OCI-M1 (cell line): ENCODE data around the gene TXNRD1.

Experiments
- DNase-seq: peaks from one replicate; lab custom pipeline; 2025; lab: John Stamatoyannopoulos, UW

The TXNRD1 gene

GRCh38 chr12:104350211-104351056, 134.9 kb downstream of the TXNRD1 start:
- DNase-seq: no peak

- no peak for DNase-seq
Measured at GRCh38 chr12:104351057-104351983, 135.7 kb downstream of the TXNRD1 start.

- DNase-seq: no peak
Measured at GRCh38 chr12:104352106-104352713, 136.6 kb downstream of the TXNRD1 start.

DNA sequence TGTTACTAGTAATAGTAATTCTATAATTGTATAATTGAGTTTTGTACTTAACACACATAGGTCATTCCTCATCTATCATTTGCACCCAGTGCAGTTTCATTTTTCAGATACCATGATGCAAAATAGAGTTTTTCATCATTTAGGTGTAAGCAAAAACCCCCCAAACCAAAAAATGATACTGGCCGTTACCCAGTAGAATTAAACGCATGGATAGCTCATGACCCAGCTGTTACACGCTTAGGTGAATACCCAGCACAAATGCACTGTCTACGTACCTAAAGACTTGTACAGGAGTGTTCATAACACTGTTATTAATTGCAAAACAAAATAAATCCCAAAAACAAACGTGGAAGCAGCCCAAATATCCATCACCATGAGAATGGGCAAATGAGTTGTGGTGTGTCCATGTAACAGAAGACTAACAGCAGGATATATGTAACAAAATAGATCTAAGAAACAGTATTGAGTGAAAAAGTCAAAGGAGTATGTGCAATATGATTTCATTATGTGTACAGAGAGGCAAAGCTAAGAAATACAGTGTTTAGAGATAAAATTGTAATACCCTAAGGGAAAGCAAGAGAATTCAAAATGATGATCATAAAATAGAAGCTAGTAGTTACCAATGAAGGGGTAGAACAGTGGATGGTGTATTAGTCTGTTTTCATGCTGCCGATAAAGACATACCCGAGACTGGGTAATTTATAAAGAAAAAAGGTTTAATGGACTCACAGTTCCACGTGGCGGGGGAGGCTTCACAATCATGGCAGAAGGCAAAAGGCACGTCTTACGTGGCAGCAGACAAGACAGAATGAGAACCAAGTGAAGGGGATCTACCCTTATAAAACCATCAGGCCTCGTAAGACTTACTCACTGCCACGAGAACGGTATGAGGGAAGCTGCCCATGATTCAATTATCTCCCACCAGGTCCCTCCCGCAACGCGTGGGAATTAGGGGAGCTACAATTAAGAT, 137.7 kb downstream of the TXNRD1 start:
- DNase-seq: no peak

- DNase-seq: no peak
Measured at GRCh38 chr12:104354167-104354867, 138.7 kb downstream of the TXNRD1 start.

DNA sequence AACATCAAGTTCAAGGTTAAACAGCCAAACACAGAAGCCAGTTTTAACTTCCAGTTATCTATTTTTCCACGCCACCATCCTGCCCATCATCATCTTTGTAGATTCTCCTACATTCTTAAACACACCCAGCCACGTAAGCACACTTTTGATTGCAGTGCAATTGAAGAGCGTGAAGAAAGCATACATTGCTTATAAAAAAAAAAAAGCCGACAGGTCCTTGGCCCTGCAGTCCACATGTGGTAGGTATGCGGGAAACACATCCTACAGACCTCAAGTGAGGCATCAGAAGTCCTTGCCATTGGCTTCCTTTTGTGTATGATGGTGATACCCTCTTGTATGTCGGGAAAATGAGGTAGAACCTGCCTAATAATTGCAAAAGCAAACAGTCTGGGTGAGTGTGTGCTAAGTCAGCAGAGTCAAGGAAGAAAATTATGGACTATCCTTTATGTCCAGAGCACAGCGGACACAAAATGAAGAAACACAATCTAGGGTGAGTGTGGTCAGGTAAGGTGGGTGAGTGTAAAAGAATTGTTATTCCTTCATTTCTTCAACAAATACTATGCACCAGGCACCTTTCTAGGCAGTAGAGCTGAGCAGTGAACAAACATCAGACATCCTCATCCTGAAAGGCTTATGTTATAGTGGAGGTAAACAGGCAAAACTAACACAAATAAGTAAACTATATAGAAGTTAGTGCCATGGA, 139.4 kb downstream of the TXNRD1 start:
- DNase-seq: no peak

GRCh38 chr12:104355630-104356029, 140.1 kb downstream of the TXNRD1 start:
- no peak for DNase-seq

- no peak for DNase-seq
Measured at GRCh38 chr12:104356231-104357115, 140.9 kb downstream of the TXNRD1 start.

DNA sequence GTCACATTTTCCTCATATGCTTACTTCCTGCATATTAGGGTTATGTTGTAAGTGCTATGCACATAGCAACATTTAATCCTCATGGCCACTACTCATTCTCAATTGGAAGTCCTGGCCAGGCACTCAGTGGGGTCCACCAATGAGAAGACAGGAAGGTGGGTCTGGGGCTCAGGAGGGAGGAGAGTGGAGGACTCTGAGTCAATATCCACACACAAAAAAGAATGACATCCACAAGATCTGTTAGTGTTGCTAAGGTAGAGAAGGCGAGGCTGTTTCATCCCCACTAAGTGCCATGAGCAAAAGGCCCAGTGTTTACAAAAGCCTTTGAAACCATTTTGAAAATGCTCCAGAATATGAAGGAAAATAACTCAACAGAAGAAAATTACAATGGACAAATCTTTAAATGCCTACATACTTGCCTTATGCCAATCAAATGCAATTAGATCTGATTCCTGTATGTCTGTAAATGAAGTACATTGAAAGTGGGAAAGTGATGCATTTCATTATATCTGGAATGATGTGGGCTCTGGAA, 141.9 kb downstream of the TXNRD1 start:
- peak; percentile 3 for DNase-seq

GRCh38 chr12:104358353-104359003, 142.9 kb downstream of the TXNRD1 start:
- peak; percentile 93 for DNase-seq

DNA sequence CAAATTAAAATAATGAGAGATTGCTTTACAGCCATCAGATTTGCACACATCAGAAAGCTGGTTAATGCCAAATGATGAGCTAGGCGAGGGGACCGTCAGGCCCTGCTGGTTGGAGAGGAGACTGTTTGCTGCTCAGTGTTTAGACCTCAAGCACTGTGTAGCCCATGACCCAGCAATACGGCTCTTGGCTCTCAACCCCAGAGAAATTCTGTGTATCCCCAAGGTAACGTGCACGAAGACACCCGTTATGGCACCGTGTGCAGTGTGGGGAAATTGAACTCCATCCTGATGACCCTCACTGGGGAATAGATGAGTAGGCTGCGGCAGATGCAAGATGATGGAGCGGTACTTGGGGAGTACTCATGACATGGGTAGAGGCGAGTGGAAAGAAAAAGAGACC, 143.6 kb downstream of the TXNRD1 start:
- DNase-seq: no peak

- no peak for DNase-seq
Measured at GRCh38 chr12:104360157-104360556, 144.6 kb downstream of the TXNRD1 start.

DNA sequence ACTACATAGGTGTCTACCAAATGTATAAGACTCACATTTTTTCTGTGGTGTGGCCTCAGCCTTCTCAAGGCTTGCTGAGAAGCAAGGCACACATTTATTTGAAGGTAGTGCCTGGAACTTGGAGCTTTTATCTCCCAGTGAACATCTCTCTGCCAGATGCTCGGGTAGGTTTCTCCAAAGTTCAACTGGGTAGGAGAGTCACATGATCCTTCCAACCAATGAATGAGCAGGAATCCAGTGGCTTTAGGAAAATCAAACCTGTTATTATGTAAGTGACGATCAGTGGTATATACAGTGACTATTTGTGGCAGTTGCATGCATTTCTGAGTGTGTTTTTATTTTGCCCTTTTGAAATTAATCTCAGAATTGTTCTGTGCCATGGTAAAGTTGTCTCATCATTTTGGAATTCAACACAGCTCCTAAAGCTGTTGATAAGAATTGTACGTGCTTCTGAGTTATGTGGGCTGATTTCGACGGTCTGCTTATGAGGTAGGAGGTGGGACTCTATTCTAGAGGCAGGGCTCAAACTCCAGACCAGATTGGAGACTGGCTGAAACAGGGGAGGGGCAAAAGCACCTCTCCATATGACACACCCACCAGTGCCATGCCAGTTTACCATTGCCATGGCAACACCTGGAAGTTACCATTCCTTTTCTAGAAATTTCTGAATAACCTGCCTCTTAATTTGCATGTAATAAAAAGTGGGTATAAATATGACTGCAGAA, 145.6 kb downstream of the TXNRD1 start:
- no peak for DNase-seq

DNA sequence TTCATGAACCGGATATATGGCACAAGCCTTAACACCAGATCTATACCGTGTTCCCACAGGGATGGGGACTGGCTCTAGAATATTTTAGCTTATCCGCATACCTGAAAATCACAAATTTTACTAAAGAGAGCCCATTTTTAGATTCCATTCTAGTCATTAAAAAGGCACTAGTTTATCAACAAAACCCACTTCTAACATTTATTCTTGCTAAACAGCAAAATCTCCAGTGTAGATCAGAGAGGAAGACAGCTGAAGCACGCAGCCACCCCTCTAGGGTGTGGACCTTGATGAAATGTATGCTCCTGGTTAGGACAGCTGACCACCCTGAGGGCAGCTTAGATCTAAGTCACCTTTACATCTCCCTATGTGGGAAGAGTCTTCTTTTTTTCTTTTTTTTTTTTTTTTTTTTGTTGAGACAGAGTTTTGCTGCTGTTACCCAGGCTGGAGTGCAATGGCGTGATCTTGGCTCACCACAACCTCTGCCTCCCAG, 150.4 kb downstream of the TXNRD1 start:
- no peak for DNase-seq

DNA sequence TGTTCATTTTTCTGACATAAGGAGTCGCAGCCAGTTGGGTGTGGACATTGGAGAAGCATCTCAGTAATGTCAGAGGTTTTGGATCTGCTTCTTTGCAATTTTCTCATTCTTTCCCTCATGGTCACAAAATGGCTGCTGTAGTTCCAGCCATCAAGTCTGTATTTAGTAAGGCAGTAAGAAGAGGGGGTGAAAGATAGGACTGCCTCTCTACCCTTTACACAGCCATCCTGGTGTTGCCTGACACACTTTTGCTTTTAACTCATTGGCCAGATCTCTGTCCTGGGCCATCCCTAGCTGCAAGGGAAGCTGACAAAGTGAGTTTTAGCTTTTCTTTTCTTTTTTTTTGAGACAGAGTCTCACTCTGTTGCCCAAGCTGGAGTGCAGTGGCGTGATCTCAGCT, 154.1 kb downstream of the TXNRD1 start:
- no peak for DNase-seq

GRCh38 chr12:104371043-104371870, 155.7 kb downstream of the TXNRD1 start:
- no peak for DNase-seq
